ENCODE measurements around the gene MIB1.

- no peak for TF ChIP-seq EZH2 (IDR thresholded peaks at IDR 0.05; ENCODE audit: borderline replicate concordance, low read depth, low read length, poor library complexity, severe bottlenecking)
- TF ChIP-seq, protein P1, sequence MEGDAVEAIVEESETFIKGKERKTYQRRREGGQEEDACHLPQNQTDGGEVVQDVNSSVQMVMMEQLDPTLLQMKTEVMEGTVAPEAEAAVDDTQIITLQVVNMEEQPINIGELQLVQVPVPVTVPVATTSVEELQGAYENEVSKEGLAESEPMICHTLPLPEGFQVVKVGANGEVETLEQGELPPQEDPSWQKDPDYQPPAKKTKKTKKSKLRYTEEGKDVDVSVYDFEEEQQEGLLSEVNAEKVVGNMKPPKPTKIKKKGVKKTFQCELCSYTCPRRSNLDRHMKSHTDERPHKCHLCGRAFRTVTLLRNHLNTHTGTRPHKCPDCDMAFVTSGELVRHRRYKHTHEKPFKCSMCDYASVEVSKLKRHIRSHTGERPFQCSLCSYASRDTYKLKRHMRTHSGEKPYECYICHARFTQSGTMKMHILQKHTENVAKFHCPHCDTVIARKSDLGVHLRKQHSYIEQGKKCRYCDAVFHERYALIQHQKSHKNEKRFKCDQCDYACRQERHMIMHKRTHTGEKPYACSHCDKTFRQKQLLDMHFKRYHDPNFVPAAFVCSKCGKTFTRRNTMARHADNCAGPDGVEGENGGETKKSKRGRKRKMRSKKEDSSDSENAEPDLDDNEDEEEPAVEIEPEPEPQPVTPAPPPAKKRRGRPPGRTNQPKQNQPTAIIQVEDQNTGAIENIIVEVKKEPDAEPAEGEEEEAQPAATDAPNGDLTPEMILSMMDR (conservative IDR thresholded peaks at IDR 0.05; ENCODE audit: low read depth, low read length): no peak
Measured at GRCh38 chr18:21910906-21911305, 170.3 kb downstream of the MIB1 start.
